Body of pancreas (tissue), 4 donors: ENCODE measurements around the gene MPZL3.

ENCODE experiments used
- CTCF ChIP-seq, 7 experiments: fragments of 450-650 bp in 4 of 7; fragments of 200-600 bp in 3 of 7; sonication (generic) in 3 of 7; IDR thresholded peaks; one replicate each; pipeline ENCODE4 v1.5.1; 2016 to 2019; ENCODE audit warnings: antibody characterized with exemption in 7 of 7
- POLR2A ChIP-seq, 3 donors: fragments of 450-650 bp; IDR thresholded peaks; one replicate each; pipeline ENCODE4 v1.6.1; 2016; ENCODE audit warnings: antibody characterized with exemption in 3 of 3, mild to moderate bottlenecking in 2 of 3

GRCh38 chr11:118283037-118283636 is 31.0 kb upstream of the MPZL3 start:
- TF ChIP-seq POLR2A (IDR thresholded peaks at IDR 0.05), result no peak
- no peak for TF ChIP-seq CTCF (IDR thresholded peaks at IDR 0.05)
